Activated B cell treated with CpG ODN at 0.5 μM for 24 hours (primary cell): Measurements from ENCODE around the gene ESPL1. TPM values are rescaled to one million over a fixed set of nuclear protein-coding genes. Genes with fewer than 3 reads are reported as not detected.

ENCODE experiments used
- ATAC-seq: fragments of 200-7000 bp; cut with Tn5 transposase; one replicate; pipeline ENCODE4 v1.10.0; 2021; ENCODE audit warnings: low read depth, mild to moderate bottlenecking, moderate library complexity
- CTCF ChIA-PET: fragments of 350-600 bp; sonication (Branson Sonifier 250); formaldehyde crosslinking; loops from one replicate; lab custom pipeline; 2021; ENCODE audit warnings: antibody characterized with exemption; lab: Charles Lee
- POLR2A ChIA-PET: fragments of 350-600 bp; sonication (Branson Sonifier 250); formaldehyde crosslinking; loops from one replicate; lab custom pipeline; 2021; ENCODE audit warnings: antibody characterized with exemption; lab: Charles Lee
- DNase-seq: peaks from one replicate; pipeline ENCODE4 v3.0.0; 2022
- H3K27ac Mint-ChIP-seq: one replicate; pipeline ENCODE4 v1.8.0; 2020; ENCODE audit warnings: mixed read lengths
- H3K27me3 Mint-ChIP-seq: one replicate; pipeline ENCODE4 v1.8.0; 2021; ENCODE audit warnings: mixed read lengths
- H3K36me3 Mint-ChIP-seq: one replicate; pipeline ENCODE4 v1.8.0; 2021; ENCODE audit warnings: low read depth, mixed read lengths
- H3K4me1 Mint-ChIP-seq: one replicate; pipeline ENCODE4 v1.8.0; 2021; ENCODE audit warnings: mixed read lengths
- H3K4me3 Mint-ChIP-seq: one replicate; pipeline ENCODE4 v1.8.0; 2020; ENCODE audit warnings: mild to moderate bottlenecking, mixed read lengths
- H3K9me3 Mint-ChIP-seq: one replicate; pipeline ENCODE4 v1.8.0; 2020; ENCODE audit warnings: mixed read lengths
- CTCF ChIP-seq: fragments of 200-600 bp; IDR thresholded peaks from one replicate; pipeline ENCODE4 v1.8.0; 2022; ENCODE audit warnings: antibody characterized with exemption, mild to moderate bottlenecking
- intact Hi-C: fragments of 100-400 bp; cut with micrococcal nuclease; formaldehyde crosslinking; loops from one replicate; pipeline ENCODE4 v1.15.1; 2024
- total RNA-seq: library from RNA; stranded (reverse); gene quantifications from 2 replicates; pipeline ENCODE4 v1.2.3, GENCODE V29; 2022

Gene ESPL1
- total RNA-seq, 1 donor from 2014 or later, result 8.2 TPM

DNA sequence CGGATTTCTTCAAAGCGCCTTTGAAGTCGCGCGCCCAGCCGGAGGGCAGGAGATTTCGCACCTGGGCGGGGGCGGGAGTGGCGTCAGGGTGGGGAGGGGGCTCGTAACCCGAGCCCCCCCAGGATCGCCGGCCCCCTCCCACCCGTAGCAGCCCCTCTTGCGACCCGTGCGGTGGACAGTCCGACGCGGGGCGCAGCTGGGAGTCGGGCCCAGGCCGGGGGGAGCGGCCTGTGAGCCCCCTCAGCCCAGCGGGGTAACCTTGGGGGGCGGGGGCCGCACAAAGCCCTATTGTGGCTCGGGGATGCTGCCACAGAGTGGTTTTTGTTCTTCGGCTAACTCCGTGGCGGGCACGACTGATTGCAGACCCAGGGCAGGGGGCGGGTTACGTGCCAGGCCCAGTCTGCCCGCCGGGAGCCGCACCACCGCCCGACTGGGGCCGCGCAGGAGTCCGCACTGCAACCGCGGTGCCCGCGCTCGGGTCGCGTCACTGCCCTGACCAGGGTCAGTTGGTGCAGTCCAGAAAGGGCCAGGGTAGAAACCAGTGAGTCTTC lies 57.5 kb downstream of the ESPL1 start:
- ChIA-PET POLR2A (interaction anchor here (0.5 to 6.9 kb wide), 11 partner anchors 9 to 175 kb away, joined by 3 to 114 read pairs (median 7); partner anchors contain the start of genes CSAD, MYG1, PFDN5 and PRR13), CTCF (interaction anchor here (1.2 to 11.1 kb wide), 7 partner anchors 19 to 183 kb away, joined by 3 to 148 read pairs (median 5); partner anchors contain the start of gene NPFF)
- peak overlapping the region; percentile 41 for H3K27ac Mint-ChIP-seq
- peaks cover 7% of the 10 kb centered on the region for H3K36me3 Mint-ChIP-seq
- no peak for TF ChIP-seq CTCF
- H3K9me3 Mint-ChIP-seq, result no peaks in the 10 kb centered on the region
- ATAC-seq (no peak), DNase-seq (peak; percentile 34)
- peaks cover 19% of the 10 kb centered on the region for H3K27me3 Mint-ChIP-seq
- peaks cover 31% of the 10 kb centered on the region for H3K4me1 Mint-ChIP-seq
- intact Hi-C loops, result loop anchor here (10.0 kb wide), 3 partner anchors 251 to 889 kb away; partner anchors contain the start of genes CALCOCO1 and SPRYD3
- peak overlapping the region; percentile 93 for H3K4me3 Mint-ChIP-seq

- TF ChIP-seq CTCF, result no peak
- ChIA-PET CTCF (interaction anchor here (1.7 to 11.1 kb wide), 6 partner anchors 18 to 182 kb away, joined by 3 to 148 read pairs (median 8); partner anchors contain the start of gene NPFF), POLR2A (interaction anchor here (0.5 to 0.6 kb wide), 2 partner anchors 25 to 133 kb away, joined by 3 to 4 read pairs; no protein-coding TSS in a partner anchor)
- intact Hi-C loops, result loop anchor here (10.0 kb wide), 3 partner anchors 252 to 888 kb away; partner anchors contain the start of genes CALCOCO1 and SPRYD3
- H3K4me1 Mint-ChIP-seq, result peaks cover 21% of the 10 kb centered on the region
- no peaks in the 10 kb centered on the region for H3K36me3 Mint-ChIP-seq
- peak overlapping the region; percentile 41 for H3K27ac Mint-ChIP-seq
- H3K4me3 Mint-ChIP-seq, result no peak overlapping the region
- peaks cover 23% of the 10 kb centered on the region for H3K27me3 Mint-ChIP-seq
- DNase-seq (no peak), ATAC-seq (no peak)
- H3K9me3 Mint-ChIP-seq, result no peaks in the 10 kb centered on the region
These were observed 58.5 kb downstream of the ESPL1 start for GRCh38 chr12:53326460-53327185.

DNA sequence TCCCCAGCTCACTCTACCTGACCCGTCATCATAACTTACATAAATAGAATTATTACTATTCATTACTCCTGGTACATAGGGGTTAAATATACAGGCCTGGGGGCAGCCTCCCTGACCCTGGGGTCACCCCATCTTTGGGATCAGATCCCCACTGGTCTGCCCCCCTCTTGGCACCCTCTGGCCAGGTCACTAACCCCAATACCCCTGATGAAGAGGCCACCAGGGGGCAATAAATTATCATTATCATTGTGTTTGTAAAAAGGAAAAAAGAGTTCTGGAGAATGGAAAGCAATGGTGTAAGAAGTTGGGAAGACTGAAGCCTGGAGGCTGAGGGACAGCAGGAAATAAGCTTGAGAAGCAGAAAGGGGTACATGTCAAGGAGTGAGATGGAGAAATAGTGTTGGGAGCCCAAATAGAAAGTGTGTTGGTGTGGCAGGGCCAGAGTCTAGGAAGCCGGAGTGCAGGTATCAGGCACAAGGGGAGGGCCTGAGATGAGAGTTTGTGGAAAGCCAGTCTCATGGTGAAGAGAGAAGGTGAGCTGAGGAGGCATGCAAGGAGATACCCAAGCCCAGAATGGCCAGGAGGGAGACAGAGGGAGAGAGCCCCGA lies 59.4 kb downstream of the ESPL1 start:
- Mint-ChIP-seq H3K4me3 (peak overlapping the region; percentile 22), H3K36me3 (no peaks in the 10 kb centered on the region), H3K4me1 (peaks cover 19% of the 10 kb centered on the region), H3K27me3 (peaks cover 29% of the 10 kb centered on the region), H3K27ac (no peak overlapping the region), H3K9me3 (no peaks in the 10 kb centered on the region)
- DNase-seq, result no peak
- intact Hi-C loops, result loop anchor here (10.0 kb wide), 3 partner anchors 253 to 887 kb away; partner anchors contain the start of genes CALCOCO1 and SPRYD3
- ChIA-PET POLR2A (no interaction called here), CTCF (interaction anchor here (0.7 to 11.1 kb wide), 6 partner anchors 17 to 114 kb away, joined by 3 to 148 read pairs (median 4); no protein-coding TSS in a partner anchor)
- no peak for ATAC-seq
- TF ChIP-seq CTCF, result no peak

DNA sequence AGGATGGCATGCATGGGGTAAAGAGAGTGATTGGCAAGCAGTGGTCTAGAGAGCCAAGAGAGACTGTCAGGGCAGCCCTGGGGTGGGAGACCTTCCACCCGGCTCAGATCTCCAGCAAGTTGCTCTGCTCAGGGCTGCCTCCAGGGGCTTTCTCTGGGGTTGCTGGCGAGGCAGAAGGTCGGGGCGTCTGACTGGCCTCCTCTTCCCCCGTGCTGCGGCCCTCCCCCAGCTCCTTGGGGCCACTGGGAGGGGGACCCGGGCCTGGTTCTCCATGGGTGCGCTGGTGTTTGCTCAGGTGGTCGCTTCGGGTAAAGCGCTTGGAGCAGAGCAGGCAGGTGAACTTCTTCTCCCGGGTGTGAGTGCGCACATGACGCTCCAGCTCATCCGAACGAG lies 59.9 kb downstream of the ESPL1 start:
- Mint-ChIP-seq H3K4me1 (peaks cover 19% of the 10 kb centered on the region), H3K4me3 (no peak overlapping the region), H3K27ac (no peak overlapping the region), H3K36me3 (no peaks in the 10 kb centered on the region), H3K27me3 (peaks cover 30% of the 10 kb centered on the region), H3K9me3 (no peaks in the 10 kb centered on the region)
- DNase-seq (no peak), ATAC-seq (no peak)
- intact Hi-C loops, result loop anchor here (10.0 kb wide), 3 partner anchors 253 to 887 kb away; partner anchors contain the start of genes CALCOCO1 and SPRYD3
- ChIA-PET POLR2A (no interaction called here), CTCF (interaction anchor here (1.7 to 11.1 kb wide), 3 partner anchors 17 to 26 kb away, joined by 3 to 148 read pairs (median 11); no protein-coding TSS in a partner anchor)
- TF ChIP-seq CTCF, result no peak
